GM19023 (cell line): ENCODE data around the gene ZPR1.
"Not testable (repeated sequence)": the region's sequence is repeated elsewhere in the genome, so short reads cannot be mapped to it uniquely, and the experiment has no call there.

Source experiments
- ATAC-seq: cut with Tn5 transposase; IDR thresholded peaks from one replicate; pipeline ENCODE4 v1.9.1; 2021; ENCODE audit warnings: mild to moderate bottlenecking, moderate library complexity; ENCODE audit not compliant: unreplicated experiment

The ZPR1 gene

GRCh38 chr11:116787786-116788486, at the start of gene ZPR1:
ZPR1 (minus strand) TSS chr11:116788023; CDS start chr11:116787990, 33 bp downstream.
- ATAC-seq = peak; percentile 83

GRCh38 chr11:116836632-116836991, 48.8 kb upstream of the ZPR1 start:
- no peak for ATAC-seq

- peak; percentile 76 for ATAC-seq
These were observed 48.2 kb upstream of the ZPR1 start for GRCh38 chr11:116835791-116836631.

GRCh38 chr11:116835042-116835772, 47.4 kb upstream of the ZPR1 start:
- ATAC-seq = no peak

DNA sequence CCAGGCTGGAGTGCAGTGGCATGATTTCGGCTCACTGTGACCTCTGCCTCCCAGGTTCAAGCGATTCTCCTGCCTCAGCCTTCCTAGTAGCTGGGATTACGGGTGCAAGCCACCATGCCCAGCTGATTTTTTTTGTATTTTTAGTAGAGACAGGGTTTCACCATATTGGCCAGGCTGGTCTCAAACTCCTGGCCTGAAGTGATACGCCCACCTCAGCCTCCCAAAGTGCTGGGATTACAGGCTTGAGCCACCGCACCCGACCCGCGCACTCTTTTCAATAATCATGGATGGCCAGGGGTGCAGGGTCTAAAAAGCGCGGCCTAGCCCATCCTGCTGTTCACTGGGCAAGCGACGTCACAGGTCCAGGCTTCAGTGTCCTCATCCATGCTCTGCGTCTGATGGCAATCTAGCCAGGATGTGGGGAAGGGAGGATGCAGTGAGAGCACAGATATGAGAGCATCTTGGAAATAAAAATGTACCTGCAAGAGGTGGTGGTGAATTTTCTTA, 46.8 kb upstream of the ZPR1 start:
- not testable (repeated sequence) for ATAC-seq

- ATAC-seq = no peak
These were observed 46.2 kb upstream of the ZPR1 start for GRCh38 chr11:116833816-116834534.

DNA sequence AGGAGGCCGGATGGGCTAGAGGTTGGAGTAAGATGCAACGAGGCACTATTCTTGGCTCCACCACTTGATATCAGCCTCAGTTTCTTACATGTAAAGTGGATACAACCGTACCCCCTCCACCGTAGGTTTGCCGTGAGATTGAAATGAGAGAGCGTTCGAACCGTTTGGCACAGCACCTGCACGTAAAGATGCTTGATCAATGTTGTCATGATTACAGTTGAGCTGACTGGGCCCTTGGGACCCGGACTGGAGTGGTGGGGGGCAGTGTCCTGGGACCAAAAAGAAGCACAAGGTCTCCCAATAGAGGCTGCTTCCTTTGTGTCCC, 45.6 kb upstream of the ZPR1 start:
- no peak for ATAC-seq

DNA sequence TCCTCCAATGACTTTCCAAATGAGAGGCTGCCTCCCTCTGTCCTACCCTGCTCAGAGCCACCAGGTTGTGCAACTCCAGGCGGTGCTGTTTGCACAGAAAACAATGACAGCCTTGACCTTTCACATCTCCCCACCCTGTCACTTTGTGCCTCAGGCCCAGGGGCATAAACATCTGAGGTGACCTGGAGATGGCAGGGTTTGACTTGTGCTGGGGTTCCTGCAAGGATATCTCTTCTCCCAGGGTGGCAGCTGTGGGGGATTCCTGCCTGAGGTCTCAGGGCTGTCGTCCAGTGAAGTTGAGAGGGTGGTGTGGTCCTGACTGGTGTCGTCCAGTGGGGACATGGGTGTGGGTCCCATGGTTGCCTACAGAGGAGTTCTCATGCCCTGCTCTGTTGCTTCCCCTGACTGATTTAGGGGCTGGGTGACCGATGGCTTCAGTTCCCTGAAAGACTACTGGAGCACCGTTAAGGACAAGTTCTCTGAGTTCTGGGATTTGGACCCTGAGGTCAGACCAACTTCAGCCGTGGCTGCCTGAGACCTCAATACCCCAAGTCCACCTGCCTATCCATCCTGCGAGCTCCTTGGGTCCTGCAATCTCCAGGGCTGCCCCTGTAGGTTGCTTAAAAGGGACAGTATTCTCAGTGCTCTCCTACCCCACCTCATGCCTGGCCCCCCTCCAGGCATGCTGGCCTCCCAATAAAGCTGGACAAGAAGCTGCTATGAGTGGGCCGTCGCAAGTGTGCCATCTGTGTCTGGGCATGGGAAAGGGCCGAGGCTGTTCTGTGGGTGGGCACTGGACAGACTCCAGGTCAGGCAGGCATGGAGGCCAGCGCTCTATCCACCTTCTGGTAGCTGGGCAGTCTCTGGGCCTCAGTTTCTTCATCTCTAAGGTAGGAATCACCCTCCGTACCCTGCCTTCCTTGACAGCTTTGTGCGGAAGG, 44.8 kb upstream of the ZPR1 start:
- ATAC-seq = no peak

DNA sequence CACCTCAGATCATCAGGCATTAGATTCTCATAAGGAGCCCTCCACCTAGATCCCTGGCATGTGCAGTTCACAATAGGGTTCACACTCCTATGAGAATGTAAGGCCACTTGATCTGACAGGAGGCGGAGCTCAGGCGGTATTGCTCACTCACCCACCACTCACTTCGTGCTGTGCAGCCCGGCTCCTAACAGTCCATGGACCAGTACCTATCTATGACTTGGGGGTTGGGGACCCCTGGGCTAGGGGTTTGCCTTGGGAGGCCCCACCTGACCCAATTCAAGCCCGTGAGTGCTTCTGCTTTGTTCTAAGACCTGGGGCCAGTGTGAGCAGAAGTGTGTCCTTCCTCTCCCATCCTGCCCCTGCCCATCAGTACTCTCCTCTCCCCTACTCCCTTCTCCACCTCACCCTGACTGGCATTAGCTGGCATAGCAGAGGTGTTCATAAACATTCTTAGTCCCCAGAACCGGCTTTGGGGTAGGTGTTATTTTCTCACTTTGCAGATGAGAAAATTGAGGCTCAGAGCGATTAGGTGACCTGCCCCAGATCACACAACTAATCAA, 44.0 kb upstream of the ZPR1 start:
- ATAC-seq = no peak

GRCh38 chr11:116830184-116830912, 42.5 kb upstream of the ZPR1 start:
- no peak for ATAC-seq

DNA sequence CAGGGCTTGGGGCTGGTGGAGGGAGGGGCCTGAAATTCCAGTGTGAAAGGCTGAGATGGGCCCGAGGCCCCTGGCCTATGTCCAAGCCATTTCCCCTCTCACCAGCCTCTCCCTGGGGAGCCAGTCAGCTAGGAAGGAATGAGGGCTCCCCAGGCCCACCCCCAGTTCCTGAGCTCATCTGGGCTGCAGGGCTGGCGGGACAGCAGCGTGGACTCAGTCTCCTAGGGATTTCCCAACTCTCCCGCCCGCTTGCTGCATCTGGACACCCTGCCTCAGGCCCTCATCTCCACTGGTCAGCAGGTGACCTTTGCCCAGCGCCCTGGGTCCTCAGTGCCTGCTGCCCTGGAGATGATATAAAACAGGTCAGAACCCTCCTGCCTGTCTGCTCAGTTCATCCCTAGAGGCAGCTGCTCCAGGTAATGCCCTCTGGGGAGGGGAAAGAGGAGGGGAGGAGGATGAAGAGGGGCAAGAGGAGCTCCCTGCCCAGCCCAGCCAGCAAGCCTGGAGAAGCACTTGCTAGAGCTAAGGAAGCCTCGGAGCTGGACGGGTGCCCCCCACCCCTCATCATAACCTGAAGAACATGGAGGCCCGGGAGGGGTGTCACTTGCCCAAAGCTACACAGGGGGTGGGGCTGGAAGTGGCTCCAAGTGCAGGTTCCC, 41.8 kb upstream of the ZPR1 start, which contains the start of gene APOC3:
APOC3 (plus strand) TSS at position 383 of the 659 bp plus-strand sequence. CDS start 676 bp downstream, outside the sequence.
- ATAC-seq = no peak

DNA sequence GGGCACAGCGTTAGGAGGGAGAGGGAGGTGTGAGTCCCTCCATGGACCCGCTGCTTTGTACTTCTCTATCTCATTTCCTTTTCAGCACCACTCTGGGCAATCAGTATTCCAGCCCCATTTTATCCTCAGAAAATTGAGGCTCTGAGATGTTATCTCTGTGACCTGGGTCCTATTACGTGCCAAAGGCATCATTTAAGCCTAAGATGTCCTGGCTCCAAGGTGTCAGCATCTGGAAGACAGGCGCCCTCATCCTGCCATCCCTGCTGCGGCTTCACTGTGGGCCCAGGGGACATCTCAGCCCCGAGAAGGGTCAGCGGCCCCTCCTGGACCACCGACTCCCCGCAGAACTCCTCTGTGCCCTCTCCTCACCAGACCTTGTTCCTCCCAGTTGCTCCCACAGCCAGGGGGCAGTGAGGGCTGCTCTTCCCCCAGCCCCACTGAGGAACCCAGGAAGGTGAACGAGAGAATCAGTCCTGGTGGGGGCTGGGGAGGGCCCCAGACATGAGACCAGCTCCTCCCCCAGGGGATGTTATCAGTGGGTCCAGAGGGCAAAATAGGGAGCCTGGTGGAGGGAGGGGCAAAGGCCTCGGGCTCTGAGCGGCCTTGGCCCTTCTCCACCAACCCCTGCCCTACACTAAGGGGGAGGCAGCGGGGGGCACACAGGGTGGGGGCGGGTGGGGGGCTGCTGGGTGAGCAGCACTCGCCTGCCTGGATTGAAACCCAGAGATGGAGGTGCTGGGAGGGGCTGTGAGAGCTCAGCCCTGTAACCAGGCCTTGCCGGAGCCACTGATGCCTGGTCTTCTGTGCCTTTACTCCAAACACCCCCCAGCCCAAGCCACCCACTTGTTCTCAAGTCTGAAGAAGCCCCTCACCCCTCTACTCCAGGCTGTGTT, 41.1 kb upstream of the ZPR1 start:
- ATAC-seq = no peak

- no peak for ATAC-seq
These were observed 39.6 kb upstream of the ZPR1 start for GRCh38 chr11:116827461-116827860.

GRCh38 chr11:116826751-116827431, 39.1 kb upstream of the ZPR1 start:
- no peak for ATAC-seq

DNA sequence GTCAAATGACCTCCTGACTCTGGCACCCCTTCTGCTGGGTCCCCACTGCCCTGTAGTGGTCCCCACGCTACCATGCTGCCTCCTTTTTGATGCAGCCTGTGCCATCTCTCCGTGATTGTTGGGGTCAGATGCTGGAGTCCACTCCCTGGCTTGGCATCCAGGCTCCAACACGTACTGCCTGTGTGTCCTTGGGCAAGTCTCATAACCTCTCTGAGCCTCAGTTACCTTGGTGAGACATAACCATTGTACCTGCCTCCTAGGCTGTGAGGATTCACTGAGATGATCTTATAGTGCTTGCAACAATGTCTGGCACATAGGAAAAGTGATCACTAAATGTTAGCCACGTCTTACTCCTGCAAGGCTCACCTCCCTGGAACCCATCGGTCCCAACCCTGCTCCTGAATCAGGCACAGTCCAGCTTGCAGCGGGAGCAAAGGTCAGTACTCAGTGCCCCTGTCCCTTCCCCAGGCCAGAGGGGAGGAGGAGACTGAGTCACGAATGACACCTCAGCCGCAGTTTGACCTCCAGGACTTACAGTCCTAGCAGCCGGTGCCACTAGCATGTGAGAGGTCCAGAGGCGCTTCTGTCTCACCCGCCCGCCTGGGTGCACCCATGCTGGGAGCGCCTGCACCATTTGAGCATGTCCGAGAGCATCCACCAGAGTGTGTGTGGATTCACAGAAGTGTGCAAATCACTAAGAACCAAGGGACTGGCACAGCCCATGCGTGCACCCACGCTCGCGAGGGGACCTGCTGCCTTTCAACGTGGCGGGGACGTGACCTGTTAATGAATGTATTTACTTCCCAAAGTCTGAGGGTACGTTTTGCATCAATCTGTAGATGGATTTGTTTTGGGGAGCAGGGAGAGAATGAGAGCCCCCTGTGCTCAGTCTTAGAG, 38.3 kb upstream of the ZPR1 start:
- ATAC-seq = no peak

DNA sequence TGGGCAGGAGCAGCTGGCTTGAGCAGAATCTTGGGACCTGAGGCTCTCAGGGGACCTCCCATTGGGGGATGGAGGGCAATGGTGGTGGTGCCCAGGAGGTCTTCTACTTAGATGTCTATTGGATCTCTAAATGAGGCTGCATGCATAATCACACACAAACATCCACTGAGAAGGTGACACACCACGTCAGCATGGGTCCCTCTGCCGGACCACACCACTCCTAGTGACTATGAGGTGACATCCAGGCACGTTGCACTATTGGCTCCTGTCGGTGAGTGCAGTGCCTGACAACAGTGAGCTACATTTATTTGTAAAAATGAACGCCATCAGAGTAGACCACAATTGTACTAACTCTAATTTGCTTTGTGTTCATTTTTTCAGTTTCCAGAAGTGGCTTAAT, 37.6 kb upstream of the ZPR1 start:
- no peak for ATAC-seq
